HL-60 (cell line): ENCODE data around the gene SLC26A3.

ENCODE experiments used
- POLR2AphosphoS5 ChIP-seq: IDR thresholded peaks from 2 replicates; pipeline ENCODE4 v1.6.1; 2012; ENCODE audit warnings: low read depth
- REST ChIP-seq: IDR thresholded peaks from 2 replicates; pipeline ENCODE4 v1.6.1; 2012; ENCODE audit warnings: low read depth; ENCODE audit not compliant: insufficient replicate concordance
- SPI1 ChIP-seq: IDR thresholded peaks from 2 replicates; pipeline ENCODE4 v1.6.1; 2012; ENCODE audit warnings: low read depth, mild to moderate bottlenecking, borderline replicate concordance
- TF ChIP-seq, protein P1 (sequence below): IDR thresholded peaks from one replicate; pipeline ENCODE4 v1.5.1; 2011; ENCODE audit warnings: low read length, control low read depth, inconsistent platforms; ENCODE audit not compliant: insufficient read depth

DNA sequence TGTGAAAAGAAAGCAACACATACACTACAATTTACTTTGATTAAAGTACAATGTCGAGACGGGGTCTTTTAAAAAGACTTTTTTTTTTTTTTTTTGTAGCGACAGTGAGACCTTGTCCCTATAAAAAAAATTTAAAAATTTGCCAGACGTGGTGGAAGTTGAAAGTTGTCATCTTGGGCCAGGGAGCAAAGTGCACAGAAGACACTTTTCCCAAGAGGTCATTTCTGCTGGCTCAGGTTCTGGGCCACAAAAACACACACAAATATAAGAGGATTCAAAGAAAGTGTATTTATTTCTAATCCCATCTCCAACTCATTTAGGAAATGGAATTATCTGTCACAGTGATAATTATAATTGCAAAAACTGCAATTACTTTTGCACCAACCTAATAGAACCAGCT lies 24.7 kb downstream of the SLC26A3 start:
- TF ChIP-seq, protein P1, sequence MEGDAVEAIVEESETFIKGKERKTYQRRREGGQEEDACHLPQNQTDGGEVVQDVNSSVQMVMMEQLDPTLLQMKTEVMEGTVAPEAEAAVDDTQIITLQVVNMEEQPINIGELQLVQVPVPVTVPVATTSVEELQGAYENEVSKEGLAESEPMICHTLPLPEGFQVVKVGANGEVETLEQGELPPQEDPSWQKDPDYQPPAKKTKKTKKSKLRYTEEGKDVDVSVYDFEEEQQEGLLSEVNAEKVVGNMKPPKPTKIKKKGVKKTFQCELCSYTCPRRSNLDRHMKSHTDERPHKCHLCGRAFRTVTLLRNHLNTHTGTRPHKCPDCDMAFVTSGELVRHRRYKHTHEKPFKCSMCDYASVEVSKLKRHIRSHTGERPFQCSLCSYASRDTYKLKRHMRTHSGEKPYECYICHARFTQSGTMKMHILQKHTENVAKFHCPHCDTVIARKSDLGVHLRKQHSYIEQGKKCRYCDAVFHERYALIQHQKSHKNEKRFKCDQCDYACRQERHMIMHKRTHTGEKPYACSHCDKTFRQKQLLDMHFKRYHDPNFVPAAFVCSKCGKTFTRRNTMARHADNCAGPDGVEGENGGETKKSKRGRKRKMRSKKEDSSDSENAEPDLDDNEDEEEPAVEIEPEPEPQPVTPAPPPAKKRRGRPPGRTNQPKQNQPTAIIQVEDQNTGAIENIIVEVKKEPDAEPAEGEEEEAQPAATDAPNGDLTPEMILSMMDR: no peak
- TF ChIP-seq REST: no peak
- TF ChIP-seq SPI1: no peak
- TF ChIP-seq POLR2AphosphoS5: no peak
